Measurements from ENCODE around the gene TYRO3.
A peak's percentile ranks its signal among the peaks of the same experiment; 100 is the strongest.

The TYRO3 gene

GRCh38 chr15:41523097-41523496 lies 35.9 kb upstream of the TYRO3 start:
- H3K36me3 ChIP-seq (ENCODE audit: control insufficient read depth in 1 of 2, insufficient read depth in 2 of 2, low read length in 2 of 2) = peaks cover 22 to 54% of the 10 kb centered on the region in 2 donors
- no peaks in the 10 kb centered on the region for H3K27me3 ChIP-seq (ENCODE audit: low read depth, low read length)
- H3K9me3 ChIP-seq (ENCODE audit: control insufficient read depth in 1 of 2, low read length in 2 of 2) = no peaks in the 10 kb centered on the region
- H3K4me3 ChIP-seq (ENCODE audit: low read depth in 1 of 2, low read length in 2 of 2) = no peak overlapping the region
- H3K4me1 ChIP-seq (ENCODE audit: control insufficient read depth in 1 of 2, insufficient read depth in 2 of 2, low read length in 2 of 2) = no peaks in the 10 kb centered on the region
- no peak overlapping the region for H3K27ac ChIP-seq (ENCODE audit: low read length)

GRCh38 chr15:41530363-41530956 lies 28.6 kb upstream of the TYRO3 start:
- peaks cover 46 to 78% of the 10 kb centered on the region in 2 donors for H3K36me3 ChIP-seq (ENCODE audit: control insufficient read depth in 1 of 2, insufficient read depth in 2 of 2, low read length in 2 of 2)
- H3K4me1 ChIP-seq (ENCODE audit: control insufficient read depth in 1 of 2, insufficient read depth in 2 of 2, low read length in 2 of 2) = no peaks in the 10 kb centered on the region
- no peaks in the 10 kb centered on the region for H3K27me3 ChIP-seq (ENCODE audit: low read depth, low read length)
- no peak overlapping the region for H3K4me3 ChIP-seq (ENCODE audit: low read depth in 1 of 2, low read length in 2 of 2)
- H3K27ac ChIP-seq (ENCODE audit: low read length) = no peak overlapping the region
- H3K9me3 ChIP-seq (ENCODE audit: control insufficient read depth in 1 of 2, low read length in 2 of 2) = no peaks in the 10 kb centered on the region

- Histone ChIP-seq H3K4me3 (ENCODE audit: low read depth in 1 of 2, low read length in 2 of 2) (no peak overlapping the region), H3K36me3 (ENCODE audit: control insufficient read depth in 1 of 2, insufficient read depth in 2 of 2, low read length in 2 of 2) (peaks cover 19 to 50% of the 10 kb centered on the region in 2 donors), H3K4me1 (ENCODE audit: control insufficient read depth in 1 of 2, insufficient read depth in 2 of 2, low read length in 2 of 2) (no peaks in the 10 kb centered on the region), H3K27ac (ENCODE audit: low read length) (no peak overlapping the region), H3K9me3 (ENCODE audit: control insufficient read depth in 1 of 2, low read length in 2 of 2) (no peaks in the 10 kb centered on the region), H3K27me3 (ENCODE audit: low read depth, low read length) (no peaks in the 10 kb centered on the region)
Measured at GRCh38 chr15:41535544-41535943, 23.5 kb upstream of the TYRO3 start.

GRCh38 chr15:41536866-41537265 lies 22.1 kb upstream of the TYRO3 start:
- H3K4me3 ChIP-seq (ENCODE audit: low read depth in 1 of 2, low read length in 2 of 2) = no peak overlapping the region
- H3K4me1 ChIP-seq (ENCODE audit: control insufficient read depth in 1 of 2, insufficient read depth in 2 of 2, low read length in 2 of 2) = no peaks in the 10 kb centered on the region
- no peaks in the 10 kb centered on the region for H3K27me3 ChIP-seq (ENCODE audit: low read depth, low read length)
- no peak overlapping the region for H3K27ac ChIP-seq (ENCODE audit: low read length)
- peaks cover 19 to 42% of the 10 kb centered on the region in 2 donors for H3K36me3 ChIP-seq (ENCODE audit: control insufficient read depth in 1 of 2, insufficient read depth in 2 of 2, low read length in 2 of 2)
- H3K9me3 ChIP-seq (ENCODE audit: control insufficient read depth in 1 of 2, low read length in 2 of 2) = no peaks in the 10 kb centered on the region

- Histone ChIP-seq H3K27ac (ENCODE audit: low read length) (peak overlapping the region; percentile 79), H3K36me3 (ENCODE audit: control insufficient read depth in 1 of 2, insufficient read depth in 2 of 2, low read length in 2 of 2) (no peaks in the 10 kb centered on the region), H3K27me3 (ENCODE audit: low read depth, low read length) (no peaks in the 10 kb centered on the region), H3K4me1 (ENCODE audit: control insufficient read depth in 1 of 2, insufficient read depth in 2 of 2, low read length in 2 of 2) (peaks cover 0 to 5% of the 10 kb centered on the region in 2 donors), H3K9me3 (ENCODE audit: control insufficient read depth in 1 of 2, low read length in 2 of 2) (no peaks in the 10 kb centered on the region), H3K4me3 (ENCODE audit: low read depth in 1 of 2, low read length in 2 of 2) (peak overlapping the region; percentile 86 to 87)
Measured at GRCh38 chr15:41543521-41543870, 15.5 kb upstream of the TYRO3 start.

- H3K27ac ChIP-seq (ENCODE audit: low read length) = no peak overlapping the region
- no peaks in the 10 kb centered on the region for H3K36me3 ChIP-seq (ENCODE audit: control insufficient read depth in 1 of 2, insufficient read depth in 2 of 2, low read length in 2 of 2)
- no peaks in the 10 kb centered on the region for H3K9me3 ChIP-seq (ENCODE audit: control insufficient read depth in 1 of 2, low read length in 2 of 2)
- no peaks in the 10 kb centered on the region for H3K27me3 ChIP-seq (ENCODE audit: low read depth, low read length)
- H3K4me1 ChIP-seq (ENCODE audit: control insufficient read depth in 1 of 2, insufficient read depth in 2 of 2, low read length in 2 of 2) = peaks cover 0 to 5% of the 10 kb centered on the region in 2 donors
- peak overlapping the region in 1 of 2 donors; percentile 86 for H3K4me3 ChIP-seq (ENCODE audit: low read depth in 1 of 2, low read length in 2 of 2)
Measured at GRCh38 chr15:41544650-41545015, 14.4 kb upstream of the TYRO3 start.

GRCh38 chr15:41545218-41545617 lies 13.8 kb upstream of the TYRO3 start:
- no peaks in the 10 kb centered on the region for H3K36me3 ChIP-seq (ENCODE audit: control insufficient read depth in 1 of 2, insufficient read depth in 2 of 2, low read length in 2 of 2)

GRCh38 chr15:41546851-41547786 lies 11.9 kb upstream of the TYRO3 start:
- Histone ChIP-seq H3K36me3 (ENCODE audit: control insufficient read depth in 1 of 2, insufficient read depth in 2 of 2, low read length in 2 of 2) (no peaks in the 10 kb centered on the region), H3K9me3 (ENCODE audit: control insufficient read depth in 1 of 2, low read length in 2 of 2) (no peaks in the 10 kb centered on the region), H3K27me3 (ENCODE audit: low read depth, low read length) (no peaks in the 10 kb centered on the region), H3K4me3 (ENCODE audit: low read depth in 1 of 2, low read length in 2 of 2) (no peak overlapping the region), H3K4me1 (ENCODE audit: control insufficient read depth in 1 of 2, insufficient read depth in 2 of 2, low read length in 2 of 2) (peaks cover 0 to 5% of the 10 kb centered on the region in 2 donors), H3K27ac (ENCODE audit: low read length) (no peak overlapping the region)

More at GRCh38 chr15:41545218-41545617, 13.8 kb upstream of the TYRO3 start:
- H3K27me3 ChIP-seq (ENCODE audit: low read depth, low read length) = no peaks in the 10 kb centered on the region
- peaks cover 0 to 5% of the 10 kb centered on the region in 2 donors for H3K4me1 ChIP-seq (ENCODE audit: control insufficient read depth in 1 of 2, insufficient read depth in 2 of 2, low read length in 2 of 2)
- H3K27ac ChIP-seq (ENCODE audit: low read length) = no peak overlapping the region
- H3K4me3 ChIP-seq (ENCODE audit: low read depth in 1 of 2, low read length in 2 of 2) = no peak overlapping the region
- no peaks in the 10 kb centered on the region for H3K9me3 ChIP-seq (ENCODE audit: control insufficient read depth in 1 of 2, low read length in 2 of 2)

- Histone ChIP-seq H3K36me3 (ENCODE audit: control insufficient read depth in 1 of 2, insufficient read depth in 2 of 2, low read length in 2 of 2) (no peaks in the 10 kb centered on the region), H3K27me3 (ENCODE audit: low read depth, low read length) (no peaks in the 10 kb centered on the region)
Measured at GRCh38 chr15:41550066-41550775, 8.8 kb upstream of the TYRO3 start.

GRCh38 chr15:41553731-41554130 lies 5.3 kb upstream of the TYRO3 start:
- no peak overlapping the region for H3K27ac ChIP-seq (ENCODE audit: low read length)
- H3K4me1 ChIP-seq (ENCODE audit: control insufficient read depth in 1 of 2, insufficient read depth in 2 of 2, low read length in 2 of 2) = peaks cover 9 to 11% of the 10 kb centered on the region in 2 donors
- no peaks in the 10 kb centered on the region for H3K27me3 ChIP-seq (ENCODE audit: low read depth, low read length)
- H3K4me3 ChIP-seq (ENCODE audit: low read depth in 1 of 2, low read length in 2 of 2) = no peak overlapping the region
- no peaks in the 10 kb centered on the region for H3K36me3 ChIP-seq (ENCODE audit: control insufficient read depth in 1 of 2, insufficient read depth in 2 of 2, low read length in 2 of 2)
- H3K9me3 ChIP-seq (ENCODE audit: control insufficient read depth in 1 of 2, low read length in 2 of 2) = no peaks in the 10 kb centered on the region

More at GRCh38 chr15:41550066-41550775, 8.8 kb upstream of the TYRO3 start:
- Histone ChIP-seq H3K4me3 (ENCODE audit: low read depth in 1 of 2, low read length in 2 of 2) (no peak overlapping the region), H3K27ac (ENCODE audit: low read length) (no peak overlapping the region), H3K9me3 (ENCODE audit: control insufficient read depth in 1 of 2, low read length in 2 of 2) (no peaks in the 10 kb centered on the region), H3K4me1 (ENCODE audit: control insufficient read depth in 1 of 2, insufficient read depth in 2 of 2, low read length in 2 of 2) (no peaks in the 10 kb centered on the region)

- H3K27ac ChIP-seq (ENCODE audit: low read length) = no peak overlapping the region
- H3K9me3 ChIP-seq (ENCODE audit: control insufficient read depth in 1 of 2, low read length in 2 of 2) = no peaks in the 10 kb centered on the region
- H3K4me1 ChIP-seq (ENCODE audit: control insufficient read depth in 1 of 2, insufficient read depth in 2 of 2, low read length in 2 of 2) = peaks cover 9 to 11% of the 10 kb centered on the region in 2 donors
- H3K27me3 ChIP-seq (ENCODE audit: low read depth, low read length) = no peaks in the 10 kb centered on the region
- H3K36me3 ChIP-seq (ENCODE audit: control insufficient read depth in 1 of 2, insufficient read depth in 2 of 2, low read length in 2 of 2) = no peaks in the 10 kb centered on the region
- H3K4me3 ChIP-seq (ENCODE audit: low read depth in 1 of 2, low read length in 2 of 2) = no peak overlapping the region
Measured at GRCh38 chr15:41554343-41554742, 4.7 kb upstream of the TYRO3 start.
